Osteoblast (primary cell): ENCODE results near the gene ZFPM1. TPM values are rescaled to one million over a fixed set of nuclear protein-coding genes. Genes with fewer than 3 reads are reported as not detected.
"Not testable (repeated sequence)": the region's sequence is repeated elsewhere in the genome, so short reads cannot be mapped to it uniquely, and the experiment has no call there.

Source experiments
- DNase-seq: peaks from one replicate; pipeline ENCODE4 v3.0.0; 2011; ENCODE audit warnings: low spot score, mixed read lengths; ENCODE audit not compliant: insufficient read length; ENCODE audit errors: missing footprints
- H2AFZ ChIP-seq: 2 replicates; pipeline ENCODE4 v1.6.0; 2011; ENCODE audit warnings: mild to moderate bottlenecking, low read length
- H3K27ac ChIP-seq: 2 replicates; pipeline ENCODE4 v1.5.1; 2011; ENCODE audit warnings: mild to moderate bottlenecking, low read depth, low read length, moderate library complexity
- H3K27me3 ChIP-seq: 2 replicates; pipeline ENCODE4 v1.6.0; 2012; ENCODE audit warnings: mild to moderate bottlenecking, control low read depth, inconsistent platforms, low read length, moderate library complexity; ENCODE audit not compliant: insufficient read depth
- H3K36me3 ChIP-seq: 2 replicates; pipeline ENCODE4 v1.5.1; 2011; ENCODE audit warnings: mild to moderate bottlenecking, low read length, control low read depth, moderate library complexity; ENCODE audit not compliant: insufficient read depth
- H3K4me1 ChIP-seq: 2 replicates; pipeline ENCODE4 v1.5.1; 2011; ENCODE audit warnings: mild to moderate bottlenecking, low read length, control low read depth, moderate library complexity; ENCODE audit not compliant: insufficient read depth
- H3K4me2 ChIP-seq: 2 replicates; pipeline ENCODE4 v1.6.0; 2011; ENCODE audit warnings: mild to moderate bottlenecking, low read length; ENCODE audit not compliant: insufficient read depth
- H3K4me3 ChIP-seq: fragments of 200-600 bp; sonication (generic); 3 replicates; pipeline ENCODE4 v1.5.1; 2012; ENCODE audit warnings: mild to moderate bottlenecking, low read length, inconsistent platforms; ENCODE audit not compliant: insufficient read depth
- H3K79me2 ChIP-seq: 2 replicates; pipeline ENCODE4 v1.6.0; 2012; ENCODE audit warnings: mild to moderate bottlenecking, low read length, control low read depth, inconsistent platforms; ENCODE audit not compliant: insufficient read depth
- H3K9me3 ChIP-seq: 2 replicates; pipeline ENCODE4 v1.5.1; 2011; ENCODE audit warnings: low read depth, low read length, control low read depth
- H4K20me1 ChIP-seq: 2 replicates; pipeline ENCODE4 v1.6.0; 2012; ENCODE audit warnings: mild to moderate bottlenecking, low read length, control low read depth; ENCODE audit not compliant: insufficient read depth
- total RNA-seq: library from RNA; depleted of rRNA; stranded (reverse); fragments of >200 nt; gene quantifications from 2 replicates; pipeline ENCODE4 v1.2.3, GENCODE V29; 2012
- TF ChIP-seq, protein P1 (sequence below): IDR thresholded peaks from 2 replicates; pipeline ENCODE4 v1.5.1; 2011; ENCODE audit warnings: mild to moderate bottlenecking, low read depth, low read length, moderate library complexity; ENCODE audit errors: extremely low read depth

The ZFPM1 gene
- total RNA-seq, 1 donor, result 2.2 TPM

DNA sequence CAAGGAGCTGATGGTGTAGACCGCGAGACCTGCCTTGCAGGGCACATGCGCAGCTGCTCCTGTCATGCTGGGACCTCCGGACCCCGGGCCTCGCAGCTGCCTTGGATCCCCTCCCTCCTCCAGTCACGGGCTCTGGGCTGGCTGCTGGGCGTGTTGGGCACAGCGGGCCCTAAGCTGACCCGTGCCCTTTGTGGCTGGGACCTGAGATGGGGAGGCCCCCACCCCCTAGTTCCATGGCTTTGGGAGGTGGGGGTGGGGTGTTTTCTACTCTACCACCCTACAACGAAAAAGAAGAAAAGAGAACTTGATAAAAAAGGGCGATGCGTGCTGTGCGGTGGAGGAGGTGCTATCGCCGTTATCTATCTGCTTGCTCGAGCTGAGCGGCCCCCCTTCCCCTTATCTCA, 14.5 kb downstream of the ZFPM1 start:
- no peak overlapping the region for H3K4me2 ChIP-seq
- H3K79me2 ChIP-seq, result no peaks in the 10 kb centered on the region
- no peaks in the 10 kb centered on the region for H3K27me3 ChIP-seq
- H3K27ac ChIP-seq, result no peak overlapping the region
- H3K36me3 ChIP-seq, result no peaks in the 10 kb centered on the region
- no peak overlapping the region for H2AFZ ChIP-seq
- TF ChIP-seq, protein P1, sequence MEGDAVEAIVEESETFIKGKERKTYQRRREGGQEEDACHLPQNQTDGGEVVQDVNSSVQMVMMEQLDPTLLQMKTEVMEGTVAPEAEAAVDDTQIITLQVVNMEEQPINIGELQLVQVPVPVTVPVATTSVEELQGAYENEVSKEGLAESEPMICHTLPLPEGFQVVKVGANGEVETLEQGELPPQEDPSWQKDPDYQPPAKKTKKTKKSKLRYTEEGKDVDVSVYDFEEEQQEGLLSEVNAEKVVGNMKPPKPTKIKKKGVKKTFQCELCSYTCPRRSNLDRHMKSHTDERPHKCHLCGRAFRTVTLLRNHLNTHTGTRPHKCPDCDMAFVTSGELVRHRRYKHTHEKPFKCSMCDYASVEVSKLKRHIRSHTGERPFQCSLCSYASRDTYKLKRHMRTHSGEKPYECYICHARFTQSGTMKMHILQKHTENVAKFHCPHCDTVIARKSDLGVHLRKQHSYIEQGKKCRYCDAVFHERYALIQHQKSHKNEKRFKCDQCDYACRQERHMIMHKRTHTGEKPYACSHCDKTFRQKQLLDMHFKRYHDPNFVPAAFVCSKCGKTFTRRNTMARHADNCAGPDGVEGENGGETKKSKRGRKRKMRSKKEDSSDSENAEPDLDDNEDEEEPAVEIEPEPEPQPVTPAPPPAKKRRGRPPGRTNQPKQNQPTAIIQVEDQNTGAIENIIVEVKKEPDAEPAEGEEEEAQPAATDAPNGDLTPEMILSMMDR, result no peak
- no peaks in the 10 kb centered on the region for H3K9me3 ChIP-seq
- H4K20me1 ChIP-seq, result peaks cover 14% of the 10 kb centered on the region
- no peaks in the 10 kb centered on the region for H3K4me1 ChIP-seq
- H3K4me3 ChIP-seq, result no peak overlapping the region
- no peak for DNase-seq

DNA sequence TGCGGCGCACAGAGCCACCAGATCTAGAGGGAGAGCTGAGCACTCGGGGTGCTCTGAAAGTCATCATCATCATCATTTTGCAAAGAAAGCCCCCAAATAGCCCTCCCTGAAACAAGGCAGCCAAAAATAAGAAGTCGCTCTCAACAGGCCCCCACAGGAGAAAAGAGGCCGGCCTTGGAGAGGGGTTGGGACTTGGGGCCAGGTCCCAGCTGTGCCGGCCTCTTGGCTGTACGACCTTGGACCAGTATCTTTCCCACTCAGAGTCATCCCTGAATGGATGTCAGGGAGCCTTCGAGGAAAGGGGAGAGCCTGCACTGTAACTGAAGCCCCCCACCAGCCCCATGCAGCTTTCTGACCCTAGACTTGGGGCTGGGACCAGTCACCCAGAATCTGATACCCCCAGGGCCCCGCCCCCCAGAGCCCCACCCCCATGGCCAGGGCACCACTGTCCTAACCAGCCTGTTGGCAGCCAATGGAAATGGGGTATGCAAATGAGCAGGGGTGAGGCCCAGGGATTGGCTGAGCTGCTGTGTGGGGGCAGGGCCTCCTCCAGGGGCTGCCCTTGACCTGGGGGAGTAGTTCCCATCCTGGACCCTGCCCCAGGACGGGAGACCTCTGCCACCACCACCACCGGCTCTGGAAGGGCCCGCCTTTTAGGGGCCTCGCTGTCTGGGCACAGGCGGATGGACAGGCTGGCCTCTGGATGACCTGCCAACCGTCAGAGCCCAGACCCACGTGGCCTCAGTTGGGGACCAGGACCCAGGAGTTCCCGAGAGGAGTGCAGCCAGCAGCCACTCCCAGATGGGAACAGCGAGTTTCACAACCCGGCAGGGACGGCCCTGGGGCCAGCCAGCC, 15.4 kb downstream of the ZFPM1 start:
- Histone ChIP-seq H3K9me3 (no peaks in the 10 kb centered on the region), H3K27ac (no peak overlapping the region), H2AFZ (no peak overlapping the region), H3K27me3 (no peaks in the 10 kb centered on the region), H3K4me2 (no peak overlapping the region), H3K36me3 (no peaks in the 10 kb centered on the region), H3K79me2 (no peaks in the 10 kb centered on the region), H4K20me1 (peaks cover 14% of the 10 kb centered on the region), H3K4me1 (no peaks in the 10 kb centered on the region), H3K4me3 (no peak overlapping the region)
- peak; percentile 96 for DNase-seq
- TF ChIP-seq, protein P1, result no peak

DNA sequence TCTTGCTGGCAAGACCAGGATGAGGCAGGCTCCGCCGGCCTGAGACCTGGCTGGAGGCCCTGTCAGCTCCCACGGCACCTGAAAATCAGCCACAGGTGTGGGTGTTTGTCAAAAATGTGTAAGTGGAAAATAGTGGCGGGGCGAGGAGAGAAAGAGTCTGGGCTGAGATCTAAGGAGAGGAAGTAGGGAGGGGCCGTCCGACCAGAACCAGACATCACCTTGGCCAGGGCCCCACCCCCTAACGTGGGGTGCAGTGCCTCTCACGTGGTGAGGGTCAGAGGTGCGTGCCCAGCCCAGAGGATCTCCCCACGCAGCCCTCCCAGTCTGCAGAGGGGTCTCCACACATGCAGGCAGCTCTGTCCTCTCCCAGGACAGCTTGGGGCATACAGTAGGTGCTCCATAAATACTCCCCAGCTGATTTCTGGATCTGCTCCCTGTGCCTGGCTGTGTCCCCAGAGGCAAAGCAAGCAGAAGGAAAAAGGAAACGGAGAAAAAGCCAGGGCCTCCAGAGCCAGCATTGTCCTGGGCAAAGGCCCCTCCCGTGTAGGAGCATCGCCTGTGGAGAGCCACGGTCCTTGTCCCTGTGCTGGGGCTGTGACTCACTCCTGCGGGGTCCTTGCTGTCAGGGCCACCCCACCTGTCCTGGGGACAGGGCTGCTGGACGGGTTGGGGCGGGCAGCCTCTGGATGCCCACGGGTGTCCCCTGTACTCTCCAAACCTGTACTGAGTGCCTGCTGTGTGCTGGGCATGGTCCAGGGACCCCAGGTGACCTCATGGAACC, 16.7 kb downstream of the ZFPM1 start:
- Histone ChIP-seq H3K79me2 (no peaks in the 10 kb centered on the region), H3K4me3 (no peak overlapping the region), H2AFZ (no peak overlapping the region), H3K27me3 (no peaks in the 10 kb centered on the region), H3K4me1 (no peaks in the 10 kb centered on the region), H3K9me3 (no peaks in the 10 kb centered on the region), H4K20me1 (peaks cover 14% of the 10 kb centered on the region), H3K36me3 (no peaks in the 10 kb centered on the region), H3K4me2 (no peak overlapping the region), H3K27ac (no peak overlapping the region)
- TF ChIP-seq, protein P1, result no peak
- DNase-seq, result no peak

DNA sequence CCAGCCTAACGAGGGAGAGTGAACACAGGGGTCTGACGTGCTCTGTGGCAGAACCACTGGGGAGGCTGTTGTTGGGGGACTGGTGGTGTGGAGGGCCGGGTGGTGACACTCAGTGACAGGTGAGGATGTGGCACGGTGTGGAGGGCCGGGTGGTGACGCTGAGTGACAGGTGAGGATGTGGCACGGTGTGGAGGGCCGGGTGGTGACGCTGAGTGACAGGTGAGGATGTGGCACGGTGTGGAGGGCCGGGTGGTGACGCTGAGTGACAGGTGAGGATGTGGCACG, 17.3 kb downstream of the ZFPM1 start:
- H3K79me2 ChIP-seq, H3K27me3 ChIP-seq, H3K36me3 ChIP-seq, H3K9me3 ChIP-seq, DNase-seq, H3K4me1 ChIP-seq, H3K27ac ChIP-seq, H3K4me3 ChIP-seq, H2AFZ ChIP-seq, H3K4me2 ChIP-seq: not testable (repeated sequence)
- peaks cover 11% of the 10 kb centered on the region for H4K20me1 ChIP-seq

DNA sequence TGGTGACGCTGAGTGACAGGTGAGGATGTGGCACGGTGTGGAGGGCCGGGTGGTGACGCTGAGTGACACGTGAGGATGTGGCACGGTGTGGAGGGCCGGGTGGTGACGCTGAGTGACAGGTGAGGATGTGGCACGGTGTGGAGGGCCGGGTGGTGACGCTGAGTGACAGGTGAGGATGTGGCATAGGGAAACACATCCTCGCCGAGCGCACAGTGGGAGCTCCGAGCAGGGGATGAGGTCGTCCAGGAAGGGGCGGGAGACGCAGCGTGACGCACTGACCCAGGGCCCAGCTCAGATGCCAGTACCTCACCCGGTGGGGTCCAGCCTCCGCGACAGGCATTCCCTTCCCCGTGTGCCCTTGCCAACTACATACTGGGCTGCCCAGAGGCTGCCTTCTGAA, 17.6 kb downstream of the ZFPM1 start:
- H3K4me1 ChIP-seq, H3K4me2 ChIP-seq, H3K79me2 ChIP-seq, H3K9me3 ChIP-seq, H3K36me3 ChIP-seq, H3K4me3 ChIP-seq, H2AFZ ChIP-seq, H3K27ac ChIP-seq, H3K27me3 ChIP-seq, DNase-seq: not testable (repeated sequence)
- H4K20me1 ChIP-seq, result peaks cover 10% of the 10 kb centered on the region
